ENCODE data around the gene RPS6KA2. TPM values are rescaled to one million over a fixed set of nuclear protein-coding genes. Genes with fewer than 3 reads are reported as not detected.

RPS6KA2 gene
- polyA plus RNA-seq, 6 donors from 2014 or later = 2.1 to 5.4 (median 4.6) TPM

DNA sequence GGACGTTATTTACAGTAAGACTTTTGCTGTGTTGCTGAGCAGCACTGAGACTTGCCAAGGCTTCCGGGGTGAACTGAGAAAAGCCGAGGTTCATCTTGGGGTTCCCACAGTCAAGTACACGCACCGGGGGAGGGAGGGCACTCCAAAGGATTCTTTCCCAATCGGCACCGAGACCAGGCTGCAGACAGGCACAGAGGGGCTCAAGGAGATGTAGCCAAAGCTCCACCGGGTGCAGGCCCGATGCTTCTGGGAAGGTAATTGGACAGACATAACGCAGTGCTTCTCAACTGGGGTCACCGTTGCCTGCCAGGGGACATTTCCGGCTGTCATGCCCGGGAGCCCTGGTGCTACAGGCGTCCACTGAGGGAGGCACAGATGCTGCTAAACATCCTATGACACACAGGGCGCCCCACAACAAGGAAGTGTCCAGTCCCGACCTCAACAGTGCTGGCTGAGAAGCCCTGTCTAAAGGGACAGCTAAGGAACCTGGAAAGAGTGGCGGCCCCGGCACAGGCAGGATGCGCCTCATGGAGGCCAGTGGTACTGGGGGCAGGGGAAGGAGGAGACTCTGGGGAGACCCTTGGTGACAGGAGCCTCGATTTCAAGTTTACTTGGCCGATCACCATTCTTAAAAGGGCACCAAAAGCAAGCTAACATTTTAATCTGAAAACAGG lies 133.5 kb downstream of the RPS6KA2 start:
- peaks cover 0 to 6% of the 10 kb centered on the region in 2 donors for H3K36me3 Mint-ChIP-seq
- H3K9me3 Mint-ChIP-seq = peaks cover 0 to under 1% (median 0%) of the 10 kb centered on the region in 7 donors
- H3K4me1 Mint-ChIP-seq = peaks cover 0 to 8% (median 5%) of the 10 kb centered on the region in 3 donors
- peak overlapping the region in 1 of 8 donors; percentile 76 for H3K4me3 Mint-ChIP-seq
- DNase-seq (no peak), ATAC-seq (ENCODE audit: low read depth in 2 of 2) (no peak)
- no peak overlapping the region for H3K27ac Mint-ChIP-seq
- no peaks in the 10 kb centered on the region for H3K27me3 Mint-ChIP-seq

DNA sequence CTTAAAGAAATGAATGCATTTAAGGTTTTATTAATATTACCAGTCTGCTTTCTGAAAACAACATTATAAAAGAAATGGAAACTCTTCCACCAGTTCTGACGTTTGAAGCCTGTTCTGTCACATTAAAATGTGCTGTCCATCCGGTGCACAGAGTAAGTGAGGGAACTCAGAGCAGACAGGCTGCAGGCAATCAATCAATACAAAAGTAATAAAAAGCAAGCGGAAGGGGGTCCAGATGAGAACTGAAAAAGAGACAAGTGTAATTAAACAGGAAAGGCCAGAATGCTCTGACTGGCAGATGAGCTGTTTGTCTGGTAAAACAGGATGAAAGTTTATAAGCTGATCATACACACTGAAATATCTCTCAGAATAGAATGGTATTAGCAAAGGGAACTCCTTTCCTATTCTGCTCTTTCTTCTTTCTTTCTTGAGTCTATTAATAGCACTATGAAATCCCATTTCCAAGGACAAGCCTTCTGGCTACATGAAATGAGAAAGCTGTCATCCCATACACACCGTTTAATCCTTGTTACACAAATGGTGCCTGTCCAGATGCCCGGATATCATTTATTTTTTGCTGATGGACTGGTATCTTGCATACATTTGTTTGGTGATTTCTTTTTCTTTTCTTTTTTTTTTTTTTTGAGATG lies 134.8 kb downstream of the RPS6KA2 start:
- Mint-ChIP-seq H3K27ac (peak overlapping the region in 2 of 6 donors; percentile 7 to 19), H3K4me1 (peaks cover 11 to 22% (median 18%) of the 10 kb centered on the region in 3 donors), H3K27me3 (no peaks in the 10 kb centered on the region), H3K9me3 (peaks cover 0 to 13% (median 7%) of the 10 kb centered on the region in 7 donors), H3K36me3 (peaks cover 0 to 13% of the 10 kb centered on the region in 2 donors), H3K4me3 (no peak overlapping the region)
- ATAC-seq (ENCODE audit: low read depth in 2 of 2) (no peak), DNase-seq (no peak)

DNA sequence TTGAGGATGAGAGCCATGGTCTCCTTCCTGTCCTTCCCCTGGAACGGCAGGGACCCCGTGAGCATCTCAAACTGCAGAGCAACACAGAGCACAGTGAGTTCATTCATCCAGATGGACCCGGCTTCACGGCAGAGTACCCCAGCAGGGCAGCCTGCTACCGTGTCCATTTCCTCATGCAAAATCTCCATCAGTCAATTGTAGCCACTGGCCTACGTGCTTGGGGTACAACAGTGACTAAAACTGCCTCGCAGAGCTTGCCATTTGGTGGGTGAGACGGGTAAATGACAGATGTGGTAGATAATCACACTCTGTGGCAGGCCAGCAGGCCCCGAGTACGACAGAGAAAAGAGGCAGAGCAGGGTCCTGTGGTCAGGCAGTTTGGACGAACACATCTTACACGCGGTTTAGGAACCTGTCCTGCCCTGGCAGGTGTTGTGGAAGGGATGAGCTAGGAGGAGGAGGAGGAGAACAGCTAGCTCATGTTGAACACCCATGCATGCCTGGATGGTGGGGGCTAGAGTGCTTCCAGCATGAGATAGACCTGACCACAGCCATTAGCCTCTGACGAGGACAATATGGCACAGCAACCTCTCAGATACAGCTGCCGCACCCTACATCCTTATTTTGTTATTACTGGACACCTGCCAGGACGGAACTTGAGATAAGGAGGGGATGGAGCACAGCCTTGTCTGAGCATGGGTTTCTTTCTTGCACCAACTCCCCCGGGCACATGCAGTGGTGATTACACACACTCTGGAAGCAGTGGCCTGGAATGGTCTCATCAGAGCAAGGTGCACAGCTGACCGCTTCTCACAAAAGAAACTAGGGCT lies 136.2 kb downstream of the RPS6KA2 start:
- Mint-ChIP-seq H3K36me3 (peaks cover 0 to 14% of the 10 kb centered on the region in 2 donors), H3K9me3 (peaks cover 0 to 13% (median 8%) of the 10 kb centered on the region in 7 donors), H3K27me3 (no peaks in the 10 kb centered on the region), H3K4me1 (peaks cover 12 to 26% (median 20%) of the 10 kb centered on the region in 3 donors), H3K27ac (peak overlapping the region in 2 of 6 donors; percentile 34 to 92), H3K4me3 (no peak overlapping the region)
- ATAC-seq (ENCODE audit: low read depth in 2 of 2) (no peak), DNase-seq (no peak)

DNA sequence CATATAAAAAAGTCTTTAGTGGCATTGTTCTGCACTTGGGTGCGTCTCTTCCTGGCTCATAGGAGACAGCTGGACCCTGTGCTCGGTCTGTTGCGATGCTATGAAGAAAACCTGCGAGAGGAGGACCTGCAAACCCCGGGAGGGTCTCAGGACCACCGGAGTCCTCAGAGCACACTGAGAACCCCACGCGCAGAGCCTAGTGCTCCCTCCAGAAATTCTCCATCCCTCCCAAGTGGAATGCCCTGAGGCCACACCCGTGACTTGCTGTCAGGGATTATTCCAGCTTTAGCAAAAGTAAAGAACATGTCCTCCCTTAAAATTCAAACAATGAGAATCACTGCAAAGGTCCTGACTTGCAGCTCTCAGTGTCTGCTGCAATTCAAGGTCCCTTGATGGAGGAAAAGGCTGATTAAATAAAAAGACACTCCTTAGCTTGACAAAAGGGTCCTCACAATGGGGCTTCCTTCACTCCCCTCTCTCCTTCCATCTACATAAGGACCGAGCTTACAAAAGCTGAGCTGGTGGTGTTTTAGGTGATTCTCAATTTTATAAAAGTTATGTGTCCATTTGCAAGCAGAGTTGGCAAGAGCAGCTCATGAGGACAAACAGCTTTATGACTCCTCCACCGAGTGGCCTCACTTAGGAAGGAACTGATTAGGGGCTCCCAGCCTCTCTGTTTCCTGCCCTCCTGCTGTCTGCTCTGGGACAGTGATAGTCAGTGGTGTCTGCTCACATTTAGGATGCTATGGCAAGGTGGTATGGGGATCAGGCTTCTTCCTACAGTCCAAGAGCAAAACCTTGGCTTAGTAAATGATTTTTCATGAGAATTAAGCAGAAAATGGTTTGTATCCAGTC lies 137.5 kb downstream of the RPS6KA2 start:
- Mint-ChIP-seq H3K4me1 (peaks cover 12 to 26% (median 20%) of the 10 kb centered on the region in 3 donors), H3K9me3 (peaks cover 0 to 13% (median 8%) of the 10 kb centered on the region in 7 donors), H3K36me3 (peaks cover 0 to 14% of the 10 kb centered on the region in 2 donors), H3K27me3 (no peaks in the 10 kb centered on the region), H3K27ac (peak overlapping the region; percentile 57 to 92 (median 66)), H3K4me3 (peak overlapping the region in 4 of 8 donors; percentile 26 to 59 (median 50))
- DNase-seq (no peak), ATAC-seq (ENCODE audit: low read depth in 2 of 2) (no peak)

DNA sequence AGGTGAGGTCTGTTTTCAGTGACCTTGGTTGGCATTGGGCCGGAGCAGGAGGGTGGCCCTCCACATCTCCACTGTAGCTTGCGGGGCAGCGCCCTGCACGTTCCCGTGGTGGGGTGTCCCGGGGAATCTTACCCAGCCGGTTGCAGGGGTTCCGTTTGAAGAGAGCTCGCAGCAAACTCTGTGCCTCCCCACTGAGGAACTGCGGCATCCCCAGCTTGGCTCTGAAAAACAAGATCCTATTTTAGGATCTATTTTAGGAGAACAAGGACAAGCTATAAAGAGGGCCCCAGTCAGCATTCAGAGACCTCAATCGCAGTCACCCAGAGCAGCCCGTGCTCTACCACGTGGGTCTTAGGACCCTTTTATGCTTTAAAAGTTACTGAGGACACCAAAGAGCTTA lies 138.3 kb downstream of the RPS6KA2 start:
- peaks cover 12 to 26% (median 20%) of the 10 kb centered on the region in 3 donors for H3K4me1 Mint-ChIP-seq
- DNase-seq = no peak
- H3K4me3 Mint-ChIP-seq = peak overlapping the region in 4 of 8 donors; percentile 8 to 89 (median 86)
- peaks cover 0 to 13% (median 8%) of the 10 kb centered on the region in 7 donors for H3K9me3 Mint-ChIP-seq
- ATAC-seq (ENCODE audit: low read depth in 2 of 2) = no peak
- H3K27ac Mint-ChIP-seq = peak overlapping the region in 5 of 6 donors; percentile 91 to 95 (median 92)
- peaks cover 0 to 4% (median 0%) of the 10 kb centered on the region in 3 donors for H3K27me3 Mint-ChIP-seq
- peaks cover 0 to 14% of the 10 kb centered on the region in 2 donors for H3K36me3 Mint-ChIP-seq

DNA sequence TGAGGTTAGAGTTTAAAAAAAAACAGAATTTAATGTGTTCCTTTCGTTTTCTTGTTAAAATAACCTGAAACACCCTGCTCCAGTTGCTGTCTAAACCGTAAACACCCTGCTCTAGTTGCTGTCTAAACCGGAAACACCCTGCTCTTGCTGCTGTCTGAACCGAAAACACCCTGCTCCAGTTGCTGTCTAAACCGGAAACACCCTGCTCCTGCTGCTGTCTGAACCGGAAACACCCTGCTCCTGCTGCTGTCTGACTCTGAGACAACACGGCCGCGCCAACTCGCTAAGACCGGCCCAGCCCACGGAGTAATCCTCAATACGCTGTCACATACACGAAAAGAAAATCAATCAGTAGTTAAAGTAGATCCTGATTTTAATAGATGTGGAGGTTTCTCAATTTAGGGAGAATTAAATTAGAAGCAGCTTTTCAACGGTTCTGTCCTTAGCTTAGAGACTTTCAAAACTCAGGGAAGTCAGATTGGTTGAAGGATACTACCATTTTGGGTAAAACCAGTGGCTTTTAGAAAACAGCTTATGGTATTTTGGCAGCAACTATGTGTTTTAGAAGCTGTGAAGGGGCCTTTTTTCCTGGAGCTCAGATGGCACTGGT lies 138.9 kb downstream of the RPS6KA2 start:
- H3K36me3 Mint-ChIP-seq = peaks cover 0 to 14% of the 10 kb centered on the region in 2 donors
- H3K4me3 Mint-ChIP-seq = peak overlapping the region; percentile 40 to 92 (median 87)
- H3K9me3 Mint-ChIP-seq = peaks cover 0 to 13% (median 8%) of the 10 kb centered on the region in 7 donors
- peaks cover 0 to 7% (median 0%) of the 10 kb centered on the region in 3 donors for H3K27me3 Mint-ChIP-seq
- H3K4me1 Mint-ChIP-seq = peaks cover 12 to 26% (median 20%) of the 10 kb centered on the region in 3 donors
- DNase-seq (peak; percentile 78), ATAC-seq (ENCODE audit: low read depth in 2 of 2) (peak; percentile 94 to 96)
- peak overlapping the region; percentile 90 to 95 (median 92) for H3K27ac Mint-ChIP-seq

DNA sequence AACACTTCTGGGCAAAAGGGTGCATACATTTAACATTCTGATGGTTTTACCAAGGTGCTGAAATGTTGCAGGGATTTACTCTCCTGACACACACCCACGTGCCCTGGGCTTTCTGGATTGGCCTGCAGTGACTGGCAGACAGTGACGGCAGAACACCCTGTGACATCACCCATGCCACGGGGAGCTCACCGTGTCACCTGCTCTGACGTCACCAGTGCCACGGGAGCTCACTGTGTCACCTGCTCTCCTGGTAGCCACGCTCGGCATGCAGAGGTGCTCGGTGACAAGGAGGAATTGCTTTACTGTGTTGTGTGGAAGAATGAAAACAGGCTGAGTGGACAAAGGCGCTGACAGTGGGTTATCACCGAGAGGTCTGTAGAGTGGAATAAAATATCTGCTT lies 139.9 kb downstream of the RPS6KA2 start:
- H3K27ac Mint-ChIP-seq = peak overlapping the region in 5 of 6 donors; percentile 60 to 94 (median 92)
- H3K4me1 Mint-ChIP-seq = peaks cover 12 to 26% (median 20%) of the 10 kb centered on the region in 3 donors
- peak overlapping the region in 5 of 8 donors; percentile 40 to 91 (median 88) for H3K4me3 Mint-ChIP-seq
- peaks cover 0 to 14% of the 10 kb centered on the region in 2 donors for H3K36me3 Mint-ChIP-seq
- peaks cover 0 to 7% (median 0%) of the 10 kb centered on the region in 3 donors for H3K27me3 Mint-ChIP-seq
- ATAC-seq (ENCODE audit: low read depth in 2 of 2) (no peak), DNase-seq (no peak)
- peaks cover 0 to 13% (median 8%) of the 10 kb centered on the region in 7 donors for H3K9me3 Mint-ChIP-seq

DNA sequence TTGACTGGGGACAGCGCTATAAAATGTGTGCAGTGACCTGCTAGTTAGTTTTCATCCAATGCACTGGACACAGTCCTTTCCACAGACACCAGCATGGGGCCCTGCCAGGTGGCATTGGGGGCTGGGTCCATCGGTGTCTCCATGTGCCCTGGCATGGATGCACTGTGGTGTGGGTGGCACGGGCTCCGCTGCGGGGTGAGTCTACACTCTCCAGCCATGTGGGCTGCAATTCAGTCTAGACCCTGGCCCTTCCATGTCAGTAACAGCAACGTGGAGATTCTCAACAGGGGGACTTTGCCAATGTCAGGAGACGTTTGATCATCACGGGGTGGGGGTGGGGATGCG lies 140.5 kb downstream of the RPS6KA2 start:
- Mint-ChIP-seq H3K27me3 (peaks cover 0 to 7% (median 0%) of the 10 kb centered on the region in 3 donors), H3K4me3 (peak overlapping the region in 2 of 8 donors; percentile 38 to 75), H3K27ac (peak overlapping the region in 1 of 6 donors; percentile 22), H3K9me3 (peaks cover 0 to 13% (median 8%) of the 10 kb centered on the region in 7 donors), H3K4me1 (peaks cover 12 to 26% (median 20%) of the 10 kb centered on the region in 3 donors), H3K36me3 (peaks cover 0 to 14% of the 10 kb centered on the region in 2 donors)
- ATAC-seq (ENCODE audit: low read depth in 2 of 2) (no peak), DNase-seq (no peak)

DNA sequence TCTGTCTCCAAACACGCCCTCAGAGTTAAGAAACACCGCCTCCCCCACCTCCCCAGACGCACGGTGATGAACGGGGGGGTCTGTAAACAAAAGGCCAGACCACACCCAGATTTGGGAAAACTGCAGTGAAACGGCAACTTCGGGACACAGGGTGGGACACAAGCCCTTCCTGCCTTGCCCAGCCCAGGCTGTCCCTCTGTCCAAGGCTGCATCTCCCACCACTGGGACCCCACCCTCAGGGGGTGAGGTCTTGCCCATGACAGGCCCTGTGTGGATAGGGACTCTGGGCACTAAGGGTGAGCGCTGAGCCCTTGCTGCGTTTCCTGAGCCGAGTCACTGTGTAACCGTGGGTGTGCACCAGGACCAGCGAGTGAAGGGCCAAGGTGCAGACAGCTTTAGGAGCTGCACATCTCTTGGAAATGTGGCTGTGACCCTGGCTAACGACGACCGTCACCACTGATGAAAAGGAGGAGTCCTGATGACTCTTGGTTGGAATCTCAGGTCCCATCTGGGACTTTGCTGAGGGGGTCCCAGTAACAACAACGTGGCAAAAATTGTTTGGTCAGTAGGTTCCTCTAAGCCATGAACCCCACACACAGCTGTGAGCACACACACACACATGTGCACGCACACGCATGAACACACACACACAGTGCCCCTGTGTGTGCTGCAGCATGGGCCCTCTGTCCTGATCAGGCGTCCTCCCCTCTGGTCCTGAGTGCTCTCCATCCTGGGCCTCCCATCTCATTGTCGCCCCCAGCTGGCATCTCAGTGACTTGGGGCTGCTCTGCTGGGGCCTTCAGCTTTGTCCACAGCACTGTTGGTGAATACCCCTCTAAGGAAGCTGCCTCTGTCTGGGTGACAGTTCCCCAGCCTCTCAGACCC lies 141.2 kb downstream of the RPS6KA2 start:
- DNase-seq (no peak), ATAC-seq (ENCODE audit: low read depth in 2 of 2) (no peak)
- peak overlapping the region in 3 of 8 donors; percentile 23 to 75 (median 47) for H3K4me3 Mint-ChIP-seq
- H3K4me1 Mint-ChIP-seq = peaks cover 12 to 25% (median 20%) of the 10 kb centered on the region in 3 donors
- peaks cover 0 to 7% (median 0%) of the 10 kb centered on the region in 3 donors for H3K27me3 Mint-ChIP-seq
- peaks cover 0 to 13% (median 8%) of the 10 kb centered on the region in 7 donors for H3K9me3 Mint-ChIP-seq
- H3K27ac Mint-ChIP-seq = peak overlapping the region in 1 of 6 donors; percentile 22
- H3K36me3 Mint-ChIP-seq = peaks cover 0 to 14% of the 10 kb centered on the region in 2 donors

DNA sequence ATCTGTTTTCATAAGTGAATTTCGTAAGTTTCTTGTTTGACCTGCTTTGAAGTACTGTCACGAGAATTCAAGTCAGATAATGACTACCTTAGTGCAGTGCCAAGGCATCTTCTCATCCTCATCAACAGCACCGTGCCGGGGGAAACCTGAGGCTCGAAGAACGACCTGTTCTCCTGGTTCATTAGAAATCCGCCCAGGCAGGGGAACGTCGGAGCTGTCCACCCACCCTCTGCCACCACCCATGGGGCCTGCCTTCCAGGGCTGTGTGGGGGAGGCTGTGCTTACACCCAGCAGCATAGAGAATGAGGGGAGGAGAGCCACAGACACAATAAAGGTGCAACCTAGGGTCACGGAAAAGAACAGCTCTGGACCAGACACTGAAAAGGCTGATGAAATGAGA lies 142.2 kb downstream of the RPS6KA2 start:
- peaks cover 2 to 10% of the 10 kb centered on the region in 2 donors for H3K36me3 Mint-ChIP-seq
- H3K9me3 Mint-ChIP-seq = peaks cover 0 to 13% (median 8%) of the 10 kb centered on the region in 7 donors
- peak overlapping the region in 1 of 8 donors; percentile 40 for H3K4me3 Mint-ChIP-seq
- DNase-seq = no peak
- H3K27me3 Mint-ChIP-seq = peaks cover 0 to 7% (median 0%) of the 10 kb centered on the region in 3 donors
- no peak overlapping the region for H3K27ac Mint-ChIP-seq
- no peak for ATAC-seq (ENCODE audit: low read depth in 2 of 2)
- peaks cover 12 to 21% (median 20%) of the 10 kb centered on the region in 3 donors for H3K4me1 Mint-ChIP-seq

Measured in naive B cell (primary cell).